ENCODE data around the gene CELF4. TPM values are rescaled to one million over a fixed set of nuclear protein-coding genes. Genes with fewer than 3 reads are reported as not detected.

The CELF4 gene
- total RNA-seq, 2 experiments from 2014 or later: not detected

GRCh38 chr18:37275237-37275741, 290.3 kb downstream of the CELF4 start:
- peaks cover 46% of the 10 kb centered on the region for H3K27me3 Mint-ChIP-seq
- no peak overlapping the region for H3K4me3 Mint-ChIP-seq
- no peak for DNase-seq
- no peaks in the 10 kb centered on the region for H3K4me1 Mint-ChIP-seq
- H3K36me3 Mint-ChIP-seq: no peaks in the 10 kb centered on the region
- no peak overlapping the region for H3K27ac Mint-ChIP-seq
- H3K9me3 Mint-ChIP-seq: no peaks in the 10 kb centered on the region

- peaks cover 46% of the 10 kb centered on the region for H3K27me3 Mint-ChIP-seq
- DNase-seq: no peak
- no peak overlapping the region for H3K27ac Mint-ChIP-seq
- H3K4me3 Mint-ChIP-seq: no peak overlapping the region
- no peaks in the 10 kb centered on the region for H3K9me3 Mint-ChIP-seq
- no peaks in the 10 kb centered on the region for H3K4me1 Mint-ChIP-seq
- no peaks in the 10 kb centered on the region for H3K36me3 Mint-ChIP-seq
These were observed 291.0 kb downstream of the CELF4 start for GRCh38 chr18:37274309-37275236.

- H3K27me3 Mint-ChIP-seq: peaks cover 40% of the 10 kb centered on the region
- no peaks in the 10 kb centered on the region for H3K9me3 Mint-ChIP-seq
- no peak overlapping the region for H3K4me3 Mint-ChIP-seq
- H3K4me1 Mint-ChIP-seq: no peaks in the 10 kb centered on the region
- DNase-seq: no peak
- no peak overlapping the region for H3K27ac Mint-ChIP-seq
- H3K36me3 Mint-ChIP-seq: no peaks in the 10 kb centered on the region
These were observed 292.8 kb downstream of the CELF4 start for GRCh38 chr18:37272841-37273240.

- Mint-ChIP-seq H3K27ac (no peak overlapping the region), H3K4me3 (no peak overlapping the region), H3K9me3 (no peaks in the 10 kb centered on the region), H3K36me3 (no peaks in the 10 kb centered on the region), H3K27me3 (peaks cover 34% of the 10 kb centered on the region), H3K4me1 (no peaks in the 10 kb centered on the region)
- no peak for DNase-seq
These were observed 293.4 kb downstream of the CELF4 start for GRCh38 chr18:37272226-37272625.

GRCh38 chr18:37270666-37271052, 294.9 kb downstream of the CELF4 start:
- no peak overlapping the region for H3K4me3 Mint-ChIP-seq
- H3K36me3 Mint-ChIP-seq: no peaks in the 10 kb centered on the region
- H3K4me1 Mint-ChIP-seq: no peaks in the 10 kb centered on the region
- no peaks in the 10 kb centered on the region for H3K9me3 Mint-ChIP-seq
- no peak for DNase-seq
- H3K27me3 Mint-ChIP-seq: peaks cover 24% of the 10 kb centered on the region
- no peak overlapping the region for H3K27ac Mint-ChIP-seq

DNA sequence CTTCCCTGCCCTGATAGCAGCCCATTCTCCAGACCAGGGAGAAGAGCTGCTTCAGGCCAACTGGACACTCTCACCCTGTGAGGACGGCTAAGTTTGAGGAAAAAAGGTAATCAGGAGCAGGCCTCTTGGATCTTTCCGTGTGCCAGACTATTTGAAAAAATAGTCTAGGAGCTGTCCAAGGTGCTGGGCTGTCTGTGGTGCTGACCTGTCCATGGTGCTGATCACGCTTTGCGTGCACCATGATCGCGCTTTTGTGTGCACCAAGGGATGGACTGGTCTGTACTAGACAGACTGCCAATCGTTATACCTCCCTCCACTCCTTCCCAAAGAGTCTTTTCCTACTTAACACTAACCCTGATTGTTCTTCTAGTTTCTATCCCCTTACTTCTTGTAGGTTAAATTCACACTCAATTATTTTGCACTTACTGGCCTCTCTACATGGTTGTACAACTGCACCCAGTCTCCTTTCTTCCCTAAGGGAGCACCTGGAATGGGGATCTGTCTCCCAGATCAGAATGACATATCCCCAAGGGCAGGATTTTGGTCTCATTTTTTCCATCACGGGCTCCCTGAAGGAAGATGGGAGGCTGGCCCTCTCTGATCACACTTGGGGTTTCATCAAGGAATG, 295.4 kb downstream of the CELF4 start:
- H3K27me3 Mint-ChIP-seq: peaks cover 19% of the 10 kb centered on the region
- H3K36me3 Mint-ChIP-seq: no peaks in the 10 kb centered on the region
- H3K4me1 Mint-ChIP-seq: no peaks in the 10 kb centered on the region
- no peaks in the 10 kb centered on the region for H3K9me3 Mint-ChIP-seq
- peak; percentile 21 for DNase-seq
- no peak overlapping the region for H3K27ac Mint-ChIP-seq
- no peak overlapping the region for H3K4me3 Mint-ChIP-seq

GRCh38 chr18:37266290-37266689, 299.3 kb downstream of the CELF4 start:
- H3K27ac Mint-ChIP-seq: no peak overlapping the region
- H3K27me3 Mint-ChIP-seq: peaks cover 6% of the 10 kb centered on the region
- H3K4me3 Mint-ChIP-seq: no peak overlapping the region
- H3K4me1 Mint-ChIP-seq: no peaks in the 10 kb centered on the region
- no peak for DNase-seq
- H3K9me3 Mint-ChIP-seq: no peaks in the 10 kb centered on the region
- no peaks in the 10 kb centered on the region for H3K36me3 Mint-ChIP-seq

GRCh38 chr18:37265382-37265781, 300.2 kb downstream of the CELF4 start:
- no peak for DNase-seq
- Mint-ChIP-seq H3K4me1 (no peaks in the 10 kb centered on the region), H3K9me3 (no peaks in the 10 kb centered on the region), H3K27ac (no peak overlapping the region), H3K27me3 (peaks cover 6% of the 10 kb centered on the region), H3K4me3 (no peak overlapping the region), H3K36me3 (no peaks in the 10 kb centered on the region)

- H3K4me1 Mint-ChIP-seq: no peaks in the 10 kb centered on the region
- H3K36me3 Mint-ChIP-seq: no peaks in the 10 kb centered on the region
- H3K4me3 Mint-ChIP-seq: no peak overlapping the region
- H3K27ac Mint-ChIP-seq: no peak overlapping the region
- no peak for DNase-seq
- H3K27me3 Mint-ChIP-seq: peaks cover 6% of the 10 kb centered on the region
- H3K9me3 Mint-ChIP-seq: no peaks in the 10 kb centered on the region
These were observed 300.6 kb downstream of the CELF4 start for GRCh38 chr18:37264956-37265355.

GRCh38 chr18:37261988-37262387, 303.6 kb downstream of the CELF4 start:
- no peak for DNase-seq
- no peaks in the 10 kb centered on the region for H3K4me1 Mint-ChIP-seq
- H3K9me3 Mint-ChIP-seq: no peaks in the 10 kb centered on the region

DNA sequence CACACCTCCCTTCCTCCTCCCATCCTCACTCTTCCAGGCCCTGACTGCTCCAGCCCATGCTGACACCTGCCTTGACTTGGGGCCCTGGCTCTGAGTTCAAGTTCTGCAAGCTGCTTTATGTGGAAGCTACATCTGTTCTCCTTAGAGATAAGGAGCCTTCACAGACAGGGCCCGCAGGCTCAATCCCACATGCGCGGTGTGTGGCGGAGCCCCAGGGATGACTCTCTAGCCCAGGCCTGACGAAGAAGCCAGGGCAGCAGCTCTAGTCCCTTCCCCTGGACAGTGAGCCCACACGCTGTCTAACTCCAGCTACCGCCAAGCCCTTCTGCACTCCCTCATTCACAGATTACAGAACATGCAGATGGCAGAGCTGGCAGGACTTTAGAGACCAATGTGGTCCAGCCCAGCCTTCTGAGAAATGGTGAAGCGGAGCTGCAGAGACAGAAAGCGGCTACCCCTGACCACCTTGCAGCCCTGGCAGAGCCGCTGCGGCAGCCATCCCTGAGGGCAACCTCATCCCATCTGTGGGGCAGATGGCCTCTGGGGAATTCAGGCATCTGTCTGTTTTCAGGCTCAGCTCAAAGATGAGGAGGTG, 304.3 kb downstream of the CELF4 start:
- H3K36me3 Mint-ChIP-seq: no peaks in the 10 kb centered on the region
- DNase-seq: no peak
- no peaks in the 10 kb centered on the region for H3K9me3 Mint-ChIP-seq
- H3K27ac Mint-ChIP-seq: no peak overlapping the region
- peaks cover 16% of the 10 kb centered on the region for H3K27me3 Mint-ChIP-seq
- H3K4me3 Mint-ChIP-seq: no peak overlapping the region
- no peaks in the 10 kb centered on the region for H3K4me1 Mint-ChIP-seq

More at GRCh38 chr18:37261988-37262387, 303.6 kb downstream of the CELF4 start:
- no peak overlapping the region for H3K4me3 Mint-ChIP-seq
- no peaks in the 10 kb centered on the region for H3K36me3 Mint-ChIP-seq
- H3K27me3 Mint-ChIP-seq: peaks cover 16% of the 10 kb centered on the region
- H3K27ac Mint-ChIP-seq: no peak overlapping the region

DNA sequence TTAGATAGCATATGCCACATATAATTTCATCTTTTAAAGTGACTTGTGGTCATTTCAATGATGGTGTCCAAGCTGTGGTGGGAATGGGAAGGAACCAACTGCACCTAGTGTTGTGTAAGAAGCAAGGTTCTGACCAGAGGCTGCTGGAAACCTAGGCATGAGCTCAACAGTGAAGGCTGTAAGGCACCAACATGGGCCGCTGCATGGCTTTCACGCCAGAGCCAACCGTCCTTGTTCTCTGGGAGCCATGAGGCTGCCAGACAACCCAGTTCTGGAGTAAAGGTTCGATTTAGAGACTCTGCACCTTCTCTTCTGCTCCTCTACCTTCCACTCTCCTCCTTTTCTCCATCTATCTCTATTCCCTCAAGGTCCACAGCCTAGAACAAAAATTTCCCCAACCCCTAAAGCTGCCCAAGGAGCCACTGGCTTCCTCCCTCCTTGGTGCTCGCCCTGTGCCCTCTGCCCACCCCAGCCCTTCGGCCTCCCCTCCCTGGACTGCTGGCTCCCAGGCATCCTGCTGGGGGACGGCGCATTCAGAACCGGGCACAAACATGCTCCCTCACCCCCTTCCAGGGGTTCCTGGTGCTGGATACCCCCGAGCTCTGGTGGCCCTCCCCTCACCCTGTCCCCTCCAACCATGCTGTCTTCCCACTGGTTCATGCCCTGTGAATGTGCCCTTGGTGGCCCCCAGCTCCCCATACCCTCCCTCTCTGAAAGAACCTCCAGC, 305.1 kb downstream of the CELF4 start:
- Mint-ChIP-seq H3K9me3 (no peaks in the 10 kb centered on the region), H3K4me1 (no peaks in the 10 kb centered on the region), H3K4me3 (no peak overlapping the region), H3K36me3 (no peaks in the 10 kb centered on the region), H3K27me3 (peaks cover 24% of the 10 kb centered on the region), H3K27ac (no peak overlapping the region)
- no peak for DNase-seq

DNA sequence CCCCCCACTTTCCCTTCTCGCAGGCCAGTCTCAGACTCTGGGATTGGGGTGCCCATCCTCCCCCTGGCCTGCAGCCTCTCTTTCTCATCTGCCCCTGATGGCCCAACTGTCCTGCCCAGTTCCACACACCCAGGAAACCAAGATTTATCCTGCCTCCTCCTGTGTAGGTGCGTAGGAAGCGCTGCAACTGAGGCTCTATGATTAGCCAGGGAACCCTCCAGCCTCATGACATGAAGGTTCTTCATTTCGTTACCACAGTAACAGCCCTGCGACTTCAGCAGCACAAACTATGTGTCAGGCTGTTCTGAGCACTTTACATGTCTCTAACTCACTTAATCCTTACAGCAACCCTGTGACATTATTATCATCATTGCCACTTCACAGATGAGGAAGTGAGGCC, 305.9 kb downstream of the CELF4 start:
- Mint-ChIP-seq H3K36me3 (no peaks in the 10 kb centered on the region), H3K27ac (no peak overlapping the region), H3K4me1 (no peaks in the 10 kb centered on the region), H3K4me3 (no peak overlapping the region), H3K27me3 (peaks cover 32% of the 10 kb centered on the region), H3K9me3 (no peaks in the 10 kb centered on the region)
- DNase-seq: no peak

- H3K4me1 Mint-ChIP-seq: peaks cover 2% of the 10 kb centered on the region
- peaks cover 35% of the 10 kb centered on the region for H3K27me3 Mint-ChIP-seq
- H3K9me3 Mint-ChIP-seq: no peaks in the 10 kb centered on the region
- H3K36me3 Mint-ChIP-seq: no peaks in the 10 kb centered on the region
- H3K27ac Mint-ChIP-seq: no peak overlapping the region
- H3K4me3 Mint-ChIP-seq: no peak overlapping the region
- DNase-seq: no peak
These were observed 306.8 kb downstream of the CELF4 start for GRCh38 chr18:37258819-37259218.

DNA sequence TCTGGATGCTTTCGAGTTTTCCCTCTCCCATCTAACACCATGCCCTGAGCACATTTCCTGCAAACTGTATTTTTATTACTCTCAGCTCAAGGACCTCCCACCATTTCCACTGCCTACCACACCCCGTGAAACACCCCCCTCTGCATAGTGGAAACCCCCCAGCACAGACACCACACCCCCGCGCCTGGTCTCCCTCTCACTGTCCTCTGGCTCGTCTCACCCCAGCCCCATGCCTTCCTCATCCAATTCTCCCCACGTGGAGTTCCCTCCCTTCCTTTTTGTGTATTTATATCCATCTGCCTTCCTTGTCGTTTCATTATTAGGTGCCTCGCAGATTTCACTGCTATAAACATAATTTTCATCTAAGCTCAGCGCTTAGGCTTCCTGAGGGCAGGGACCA, 307.5 kb downstream of the CELF4 start:
- Mint-ChIP-seq H3K9me3 (no peaks in the 10 kb centered on the region), H3K36me3 (no peaks in the 10 kb centered on the region), H3K4me3 (no peak overlapping the region), H3K27me3 (peaks cover 35% of the 10 kb centered on the region), H3K27ac (no peak overlapping the region), H3K4me1 (peaks cover 2% of the 10 kb centered on the region)
- no peak for DNase-seq
